HEK293 (cell line): Measurements from ENCODE around the gene DGKB.

Experiments used
- GFI1B ChIP-seq: fragments of 450-650 bp; formaldehyde crosslinking; IDR thresholded peaks from 2 replicates; pipeline ENCODE4 v1.5.1; 2016; ENCODE audit warnings: missing biosample characterization, missing genetic modification characterization
- ZNF510 ChIP-seq: fragments of 450-650 bp; formaldehyde crosslinking; IDR thresholded peaks from 2 replicates; pipeline ENCODE4 v1.5.1; 2018; ENCODE audit warnings: mild to moderate bottlenecking, missing genetic modification characterization, missing biosample characterization; ENCODE audit not compliant: insufficient replicate concordance
- ZNF660 ChIP-seq: fragments of 450-650 bp; IDR thresholded peaks from 2 replicates; pipeline ENCODE4 v1.5.1; 2018; ENCODE audit warnings: missing biosample characterization, mild to moderate bottlenecking, missing genetic modification characterization
- TF ChIP-seq, protein P1 (sequence below): fragments of 450-650 bp; formaldehyde crosslinking; IDR thresholded peaks from 2 replicates; pipeline ENCODE4 v1.5.1; 2016; ENCODE audit warnings: missing biosample characterization, missing genetic modification characterization
- TF ChIP-seq, protein P2 (sequence below): fragments of 450-650 bp; formaldehyde crosslinking; IDR thresholded peaks from 2 replicates; pipeline ENCODE4 v1.5.1; 2016; ENCODE audit warnings: missing biosample characterization, missing genetic modification characterization, low read depth
- TF ChIP-seq, protein P3 (sequence below): fragments of 450-650 bp; formaldehyde crosslinking; conservative IDR thresholded peaks from 2 replicates; pipeline ENCODE4 v1.5.1; 2016; ENCODE audit warnings: low read depth, missing biosample characterization, missing genetic modification characterization
- TF ChIP-seq, protein P4 (sequence below): fragments of 450-650 bp; formaldehyde crosslinking; IDR thresholded peaks from 2 replicates; pipeline ENCODE4 v1.5.1; 2016; ENCODE audit warnings: missing biosample characterization, missing genetic modification characterization

DNA sequence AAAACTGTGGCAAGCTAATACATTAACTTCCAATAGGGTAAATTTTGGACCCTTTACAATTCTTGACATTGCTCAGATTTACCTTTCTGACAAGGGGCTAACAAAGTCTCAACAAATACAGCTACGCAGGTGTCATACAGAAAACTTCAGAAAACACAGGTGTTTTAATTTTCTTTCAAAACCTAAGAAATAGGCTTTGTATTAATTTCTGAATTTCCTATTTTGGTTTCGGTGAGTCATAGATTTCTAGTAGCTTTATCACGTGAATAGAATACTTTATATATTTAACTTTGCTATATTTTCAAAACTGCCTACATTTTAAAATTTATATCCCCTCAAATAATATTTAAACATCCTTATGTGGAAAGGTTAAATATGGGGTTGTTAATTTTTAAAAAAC is 215.3 kb downstream of the DGKB start:
- TF ChIP-seq, protein P1, sequence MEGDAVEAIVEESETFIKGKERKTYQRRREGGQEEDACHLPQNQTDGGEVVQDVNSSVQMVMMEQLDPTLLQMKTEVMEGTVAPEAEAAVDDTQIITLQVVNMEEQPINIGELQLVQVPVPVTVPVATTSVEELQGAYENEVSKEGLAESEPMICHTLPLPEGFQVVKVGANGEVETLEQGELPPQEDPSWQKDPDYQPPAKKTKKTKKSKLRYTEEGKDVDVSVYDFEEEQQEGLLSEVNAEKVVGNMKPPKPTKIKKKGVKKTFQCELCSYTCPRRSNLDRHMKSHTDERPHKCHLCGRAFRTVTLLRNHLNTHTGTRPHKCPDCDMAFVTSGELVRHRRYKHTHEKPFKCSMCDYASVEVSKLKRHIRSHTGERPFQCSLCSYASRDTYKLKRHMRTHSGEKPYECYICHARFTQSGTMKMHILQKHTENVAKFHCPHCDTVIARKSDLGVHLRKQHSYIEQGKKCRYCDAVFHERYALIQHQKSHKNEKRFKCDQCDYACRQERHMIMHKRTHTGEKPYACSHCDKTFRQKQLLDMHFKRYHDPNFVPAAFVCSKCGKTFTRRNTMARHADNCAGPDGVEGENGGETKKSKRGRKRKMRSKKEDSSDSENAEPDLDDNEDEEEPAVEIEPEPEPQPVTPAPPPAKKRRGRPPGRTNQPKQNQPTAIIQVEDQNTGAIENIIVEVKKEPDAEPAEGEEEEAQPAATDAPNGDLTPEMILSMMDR (tag by site-specific recombination): no peak
- TF ChIP-seq, protein P2, sequence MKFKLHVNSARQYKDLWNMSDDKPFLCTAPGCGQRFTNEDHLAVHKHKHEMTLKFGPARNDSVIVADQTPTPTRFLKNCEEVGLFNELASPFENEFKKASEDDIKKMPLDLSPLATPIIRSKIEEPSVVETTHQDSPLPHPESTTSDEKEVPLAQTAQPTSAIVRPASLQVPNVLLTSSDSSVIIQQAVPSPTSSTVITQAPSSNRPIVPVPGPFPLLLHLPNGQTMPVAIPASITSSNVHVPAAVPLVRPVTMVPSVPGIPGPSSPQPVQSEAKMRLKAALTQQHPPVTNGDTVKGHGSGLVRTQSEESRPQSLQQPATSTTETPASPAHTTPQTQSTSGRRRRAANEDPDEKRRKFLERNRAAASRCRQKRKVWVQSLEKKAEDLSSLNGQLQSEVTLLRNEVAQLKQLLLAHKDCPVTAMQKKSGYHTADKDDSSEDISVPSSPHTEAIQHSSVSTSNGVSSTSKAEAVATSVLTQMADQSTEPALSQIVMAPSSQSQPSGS: no peak
- TF ChIP-seq ZNF660 (no peak), GFI1B (tag by site-specific recombination) (no peak), ZNF510 (no peak)
- TF ChIP-seq, protein P3, sequence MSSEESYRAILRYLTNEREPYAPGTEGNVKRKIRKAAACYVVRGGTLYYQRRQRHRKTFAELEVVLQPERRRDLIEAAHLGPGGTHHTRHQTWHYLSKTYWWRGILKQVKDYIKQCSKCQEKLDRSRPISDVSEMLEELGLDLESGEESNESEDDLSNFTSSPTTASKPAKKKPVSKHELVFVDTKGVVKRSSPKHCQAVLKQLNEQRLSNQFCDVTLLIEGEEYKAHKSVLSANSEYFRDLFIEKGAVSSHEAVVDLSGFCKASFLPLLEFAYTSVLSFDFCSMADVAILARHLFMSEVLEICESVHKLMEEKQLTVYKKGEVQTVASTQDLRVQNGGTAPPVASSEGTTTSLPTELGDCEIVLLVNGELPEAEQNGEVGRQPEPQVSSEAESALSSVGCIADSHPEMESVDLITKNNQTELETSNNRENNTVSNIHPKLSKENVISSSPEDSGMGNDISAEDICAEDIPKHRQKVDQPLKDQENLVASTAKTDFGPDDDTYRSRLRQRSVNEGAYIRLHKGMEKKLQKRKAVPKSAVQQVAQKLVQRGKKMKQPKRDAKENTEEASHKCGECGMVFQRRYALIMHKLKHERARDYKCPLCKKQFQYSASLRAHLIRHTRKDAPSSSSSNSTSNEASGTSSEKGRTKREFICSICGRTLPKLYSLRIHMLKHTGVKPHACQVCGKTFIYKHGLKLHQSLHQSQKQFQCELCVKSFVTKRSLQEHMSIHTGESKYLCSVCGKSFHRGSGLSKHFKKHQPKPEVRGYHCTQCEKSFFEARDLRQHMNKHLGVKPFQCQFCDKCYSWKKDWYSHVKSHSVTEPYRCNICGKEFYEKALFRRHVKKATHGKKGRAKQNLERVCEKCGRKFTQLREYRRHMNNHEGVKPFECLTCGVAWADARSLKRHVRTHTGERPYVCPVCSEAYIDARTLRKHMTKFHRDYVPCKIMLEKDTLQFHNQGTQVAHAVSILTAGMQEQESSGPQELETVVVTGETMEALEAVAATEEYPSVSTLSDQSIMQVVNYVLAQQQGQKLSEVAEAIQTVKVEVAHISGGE (tag by site-specific recombination): no peak
- TF ChIP-seq, protein P4, sequence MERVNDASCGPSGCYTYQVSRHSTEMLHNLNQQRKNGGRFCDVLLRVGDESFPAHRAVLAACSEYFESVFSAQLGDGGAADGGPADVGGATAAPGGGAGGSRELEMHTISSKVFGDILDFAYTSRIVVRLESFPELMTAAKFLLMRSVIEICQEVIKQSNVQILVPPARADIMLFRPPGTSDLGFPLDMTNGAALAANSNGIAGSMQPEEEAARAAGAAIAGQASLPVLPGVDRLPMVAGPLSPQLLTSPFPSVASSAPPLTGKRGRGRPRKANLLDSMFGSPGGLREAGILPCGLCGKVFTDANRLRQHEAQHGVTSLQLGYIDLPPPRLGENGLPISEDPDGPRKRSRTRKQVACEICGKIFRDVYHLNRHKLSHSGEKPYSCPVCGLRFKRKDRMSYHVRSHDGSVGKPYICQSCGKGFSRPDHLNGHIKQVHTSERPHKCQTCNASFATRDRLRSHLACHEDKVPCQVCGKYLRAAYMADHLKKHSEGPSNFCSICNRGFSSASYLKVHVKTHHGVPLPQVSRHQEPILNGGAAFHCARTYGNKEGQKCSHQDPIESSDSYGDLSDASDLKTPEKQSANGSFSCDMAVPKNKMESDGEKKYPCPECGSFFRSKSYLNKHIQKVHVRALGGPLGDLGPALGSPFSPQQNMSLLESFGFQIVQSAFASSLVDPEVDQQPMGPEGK: no peak
